GM20431 (cell line): ENCODE results near the gene TRMT10C.
"Not testable (repeated sequence)": the region's sequence is repeated elsewhere in the genome, so short reads cannot be mapped to it uniquely, and the experiment has no call there.

Experiments
- in situ Hi-C: fragments of 300-500 bp; cut with MseI, MboI; formaldehyde crosslinking; loops from one replicate; pipeline ENCODE4 v1.15.0; 2020; ENCODE audit warnings: low sequenced_read_pairs; ENCODE audit not compliant: unreplicated experiment

Gene TRMT10C

DNA sequence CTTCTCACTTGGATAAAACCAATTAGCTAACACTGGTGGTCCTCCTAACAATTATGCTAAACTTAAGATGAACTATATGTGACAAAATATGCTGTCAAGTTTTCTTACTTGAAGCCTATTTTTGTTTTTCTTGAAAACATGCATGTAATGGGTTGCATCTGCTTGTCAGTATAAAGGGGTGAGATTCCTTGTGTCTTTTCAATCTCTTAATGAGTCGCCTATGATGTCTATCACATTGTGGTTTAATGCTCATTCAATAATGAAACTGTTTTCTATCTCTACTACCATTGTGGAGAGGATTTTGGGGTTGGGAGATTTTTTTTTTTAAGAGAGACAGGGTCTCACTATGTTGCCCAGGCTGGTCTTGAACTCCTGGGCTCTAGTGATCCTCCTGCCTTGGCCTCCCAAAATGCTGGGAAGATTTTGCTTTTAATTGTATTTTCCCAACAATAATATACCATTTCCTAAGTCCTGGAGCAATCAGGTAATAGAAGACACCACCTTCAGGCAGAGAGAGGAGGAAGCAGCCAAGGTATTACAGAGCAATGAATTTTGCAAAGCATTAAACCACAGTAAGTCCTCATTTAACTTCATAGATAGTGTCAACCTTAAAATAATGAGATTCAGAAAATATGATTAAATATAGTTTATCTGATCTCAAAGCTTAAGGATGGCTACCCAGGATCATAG is 17.4 kb upstream of the TRMT10C start:
- in situ Hi-C loops: no loop called here

DNA sequence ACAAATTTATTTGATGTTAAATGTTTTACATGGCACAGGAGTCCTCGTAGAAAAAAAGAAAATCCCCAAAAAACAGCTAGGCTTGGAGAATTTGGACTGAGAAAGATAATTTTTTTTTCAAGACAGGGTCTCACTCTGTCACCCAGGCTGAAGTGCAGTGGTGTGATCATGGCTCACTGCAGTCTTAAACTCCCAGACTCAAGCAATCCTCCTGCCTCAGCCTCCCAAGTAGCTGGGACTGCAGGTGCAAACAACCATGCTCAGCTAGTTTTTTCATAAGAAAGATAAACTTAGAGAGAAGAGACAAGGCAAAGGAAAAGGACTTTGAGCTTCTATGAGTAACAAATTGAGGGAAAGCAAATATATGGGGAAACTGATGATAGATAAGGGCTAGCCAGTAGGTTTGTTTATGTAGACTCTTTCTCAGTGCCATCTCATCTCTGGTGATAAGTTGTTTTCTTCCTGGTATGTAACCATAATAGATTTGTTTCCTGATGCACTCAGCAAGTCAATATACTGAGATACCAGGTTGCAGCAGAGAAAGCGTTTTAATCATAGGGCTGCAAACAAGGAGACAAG is 13.1 kb upstream of the TRMT10C start:
- in situ Hi-C loops: no loop called here

DNA sequence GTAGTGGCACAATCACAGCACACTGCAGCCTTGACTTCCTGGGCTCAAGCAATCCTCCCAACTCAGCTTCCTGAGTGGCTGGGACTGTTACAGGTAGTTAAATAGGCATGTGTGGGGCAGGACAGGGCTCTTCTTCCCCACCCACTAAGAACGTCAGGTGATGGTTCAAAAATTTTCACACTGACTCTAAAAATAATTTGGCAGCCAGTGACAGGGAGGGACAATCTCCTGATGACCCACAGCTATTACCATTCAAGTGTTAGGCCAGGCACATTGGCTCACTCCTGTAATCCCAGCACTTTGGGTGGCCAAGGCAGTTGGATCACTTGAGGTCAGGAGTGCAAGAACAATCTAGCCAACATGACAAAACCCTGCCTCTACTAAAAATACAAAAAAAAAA is 12.2 kb upstream of the TRMT10C start:
- in situ Hi-C loops: no loop called here

DNA sequence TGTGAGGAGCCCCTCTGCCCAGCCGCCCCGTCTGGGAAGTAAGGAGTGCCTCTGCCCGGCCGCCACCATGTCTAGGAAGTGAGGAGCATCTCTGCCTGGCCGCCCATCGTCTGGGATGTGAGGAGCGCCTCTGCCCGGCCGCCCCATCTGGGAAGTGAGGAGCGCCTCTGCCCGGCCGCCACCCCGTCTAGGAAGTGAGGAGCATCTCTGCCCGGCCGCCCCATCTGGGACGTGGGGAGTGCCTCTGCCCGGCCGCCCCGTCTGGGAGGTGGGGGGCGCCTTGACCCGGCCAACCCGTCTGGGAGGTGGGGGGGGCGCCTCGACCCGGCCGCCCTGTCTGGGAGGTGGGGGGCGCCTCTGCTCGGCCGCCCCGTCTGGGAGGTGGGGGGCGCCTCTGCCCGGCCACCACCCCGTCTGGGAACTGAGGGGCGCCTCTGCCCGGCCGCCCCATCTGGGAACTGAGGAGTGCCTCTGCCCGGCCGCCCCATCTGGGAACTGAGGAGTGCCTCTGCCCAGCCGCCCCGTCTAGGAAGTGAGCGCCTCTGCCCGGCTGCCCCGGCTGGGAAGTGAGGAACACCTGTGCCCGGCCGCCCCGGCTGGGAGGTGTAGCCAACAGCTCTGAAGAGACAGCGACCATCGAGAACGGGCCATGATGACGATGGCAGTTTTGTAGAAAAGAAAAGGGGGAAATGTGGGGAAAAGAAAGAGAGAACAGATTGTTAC is 10.1 kb upstream of the TRMT10C start:
- in situ Hi-C loops: not testable (repeated sequence)

- in situ Hi-C loops: not testable (repeated sequence)
Observed at GRCh38 chr3:101553381-101553780, 8.3 kb upstream of the TRMT10C start.

DNA sequence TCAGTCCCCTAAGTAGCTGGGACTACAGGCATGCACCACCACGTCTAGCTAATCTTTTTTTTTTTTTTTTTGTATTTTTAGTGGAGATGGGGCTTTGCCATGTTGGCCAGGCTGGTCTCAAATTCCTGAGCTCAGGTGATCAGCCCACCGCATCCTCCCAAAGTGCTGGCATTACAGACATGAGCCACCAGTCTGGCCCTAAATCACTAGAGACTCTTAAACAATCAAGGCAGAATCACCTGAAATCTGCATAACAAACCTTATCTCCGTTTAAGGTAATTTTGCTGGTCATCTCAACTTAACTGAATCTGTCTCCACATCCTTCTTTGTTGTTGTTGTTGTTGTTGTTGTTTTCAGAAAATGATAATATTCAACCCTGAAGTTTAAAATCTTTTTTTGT is 5.6 kb upstream of the TRMT10C start:
- in situ Hi-C loops: no loop called here

DNA sequence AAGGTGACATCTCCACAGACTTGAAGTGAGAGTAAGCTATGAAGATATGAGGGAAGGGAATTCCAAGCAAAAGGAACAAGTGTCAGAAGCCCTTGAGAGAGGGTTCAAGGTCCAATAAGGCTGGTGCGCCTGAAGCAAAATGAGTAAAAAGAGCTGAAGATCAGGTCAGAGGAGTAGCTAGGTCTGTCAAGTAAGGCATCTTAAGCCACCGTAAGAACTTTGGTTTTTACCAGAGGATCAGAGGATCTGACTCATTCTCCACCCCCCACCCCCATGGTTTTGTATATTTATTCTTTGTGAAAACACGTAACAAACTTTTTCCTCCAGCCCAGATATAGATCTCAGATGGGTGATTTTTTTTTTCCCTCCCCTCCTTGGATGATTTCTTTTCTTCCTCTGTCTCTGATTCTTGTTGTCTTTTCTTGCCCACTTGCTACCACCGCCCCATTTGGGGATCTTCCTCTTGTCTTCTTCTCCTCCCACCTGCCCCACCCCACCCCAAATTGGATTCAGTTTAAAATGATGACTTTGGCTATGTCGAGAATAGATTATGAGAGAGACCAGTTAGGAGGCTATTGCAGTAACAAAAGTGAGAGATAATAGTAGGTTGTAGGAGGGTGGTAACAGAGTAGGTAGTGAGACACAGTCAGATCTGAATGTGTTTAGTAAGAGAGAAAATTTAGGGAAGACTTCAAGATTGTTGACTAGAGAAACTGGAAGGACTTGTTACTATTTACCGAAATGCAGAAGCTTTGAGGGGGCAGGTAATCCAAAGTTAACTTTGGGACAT is 6.1 kb downstream of the TRMT10C start:
- in situ Hi-C loops: no loop called here

- in situ Hi-C loops: no loop called here
Observed at GRCh38 chr3:101571028-101571895, 9.6 kb downstream of the TRMT10C start.

DNA sequence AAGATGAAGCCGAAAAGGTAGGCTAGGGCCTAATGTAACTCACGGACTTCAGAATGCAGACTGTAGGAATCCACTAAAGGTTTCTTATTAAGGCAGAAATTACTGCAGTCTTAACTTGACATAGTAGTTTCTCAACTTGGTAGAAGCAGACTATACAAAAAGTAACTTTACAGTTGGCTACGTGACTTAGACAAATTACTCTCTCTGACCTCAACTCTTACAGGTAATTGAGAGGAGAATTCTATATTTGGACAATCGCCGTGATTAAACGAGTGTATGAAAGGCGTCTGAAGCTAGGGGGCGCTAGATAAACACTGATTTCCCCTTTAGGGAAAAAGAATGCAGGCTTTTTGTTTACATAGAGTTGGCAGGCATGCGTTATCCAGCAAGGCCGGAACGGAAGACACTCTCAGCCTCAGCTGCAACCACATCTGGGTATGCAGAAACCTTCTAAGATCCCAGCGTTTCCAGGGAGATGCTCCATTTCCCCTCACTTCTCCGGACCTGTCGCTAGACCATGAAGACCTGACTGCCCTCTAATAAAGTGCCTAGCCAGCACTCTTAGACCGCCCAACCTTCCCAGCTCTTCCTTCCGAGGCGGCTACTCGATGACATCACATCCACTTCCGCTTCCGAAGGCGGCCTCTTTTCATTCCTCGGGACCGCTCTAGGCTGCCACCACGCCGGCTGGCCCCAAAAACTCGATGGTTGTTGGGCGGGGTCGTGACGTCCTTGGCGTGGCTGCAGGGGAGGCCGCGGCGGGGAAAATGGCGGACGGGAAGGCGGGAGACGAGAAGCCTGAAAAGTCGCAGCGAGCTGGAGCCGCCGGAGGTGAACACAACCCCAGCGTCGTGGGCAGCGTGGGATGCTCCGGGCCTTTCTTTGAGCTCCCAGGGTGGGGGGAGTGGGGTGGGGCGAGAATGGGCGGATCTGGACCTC is 12.1 kb downstream of the TRMT10C start, which contains the start of gene PCNP:
PCNP (plus strand) TSS at position 732 of the 939 bp plus-strand sequence; CDS start at position 768, 36 bp downstream.
- in situ Hi-C loops: no loop called here

DNA sequence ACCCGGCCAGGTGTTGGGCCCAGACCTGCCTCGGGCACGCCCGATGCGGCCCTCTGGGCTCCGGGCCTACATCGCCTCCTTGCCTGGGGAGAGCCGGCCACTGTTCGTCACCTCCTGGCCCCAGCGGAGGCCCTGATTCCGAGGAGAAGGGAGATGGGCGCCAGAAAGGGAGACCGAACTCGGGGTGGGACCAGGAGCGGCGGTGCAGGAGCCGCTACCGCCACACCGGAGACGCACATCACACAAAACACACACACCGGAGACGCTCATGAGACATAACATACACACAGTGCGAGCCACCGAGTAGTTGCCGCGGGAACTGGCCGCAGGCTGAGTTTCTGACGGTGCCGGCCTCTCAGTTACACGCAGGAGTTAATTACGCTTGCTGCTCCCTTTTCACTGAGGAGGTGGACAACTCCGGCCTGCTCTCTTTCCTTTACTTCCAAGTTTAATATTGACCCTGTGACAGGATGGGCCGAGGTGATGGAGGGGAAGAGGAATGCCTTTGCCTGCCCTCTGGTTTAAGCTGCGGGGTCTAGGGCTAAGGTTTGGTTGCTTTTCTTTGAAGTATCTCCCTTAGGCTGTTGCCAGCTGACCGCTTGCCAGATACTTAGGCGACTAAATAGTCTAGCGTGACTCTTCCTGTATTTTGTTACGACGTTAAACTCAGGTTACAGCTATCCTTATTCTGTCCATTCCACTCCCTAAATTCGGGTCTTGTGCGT is 12.9 kb downstream of the TRMT10C start:
- in situ Hi-C loops: no loop called here

- in situ Hi-C loops: no loop called here
Observed at GRCh38 chr3:101577286-101577685, 15.6 kb downstream of the TRMT10C start.

DNA sequence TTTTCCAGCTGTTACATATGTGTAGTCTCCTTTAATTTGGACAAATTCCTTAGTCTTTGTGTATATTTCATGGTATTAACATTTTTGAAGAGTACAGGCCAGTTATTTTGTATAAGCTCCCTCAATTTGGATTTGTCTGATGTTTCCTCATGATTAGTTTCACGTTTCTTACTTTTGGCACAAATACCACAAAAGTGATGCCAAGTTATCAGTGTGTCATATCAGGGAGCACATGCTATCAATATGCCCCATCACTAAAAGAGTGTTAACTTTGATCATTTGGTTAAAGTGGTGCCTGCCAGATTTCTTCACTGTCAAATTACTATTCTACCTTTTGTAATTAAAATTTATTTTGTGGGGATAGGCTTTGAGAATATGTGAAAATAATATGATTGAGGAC is 26.9 kb downstream of the TRMT10C start:
- in situ Hi-C loops: no loop called here

- in situ Hi-C loops: no loop called here
Observed at GRCh38 chr3:101591071-101591470, 29.4 kb downstream of the TRMT10C start.

- in situ Hi-C loops: no loop called here
Observed at GRCh38 chr3:101602731-101603130, 41.1 kb downstream of the TRMT10C start.

- in situ Hi-C loops: no loop called here
Observed at GRCh38 chr3:101603184-101603583, 41.5 kb downstream of the TRMT10C start.

GRCh38 chr3:101605398-101605797 is 43.7 kb downstream of the TRMT10C start:
- in situ Hi-C loops: not testable (repeated sequence)

DNA sequence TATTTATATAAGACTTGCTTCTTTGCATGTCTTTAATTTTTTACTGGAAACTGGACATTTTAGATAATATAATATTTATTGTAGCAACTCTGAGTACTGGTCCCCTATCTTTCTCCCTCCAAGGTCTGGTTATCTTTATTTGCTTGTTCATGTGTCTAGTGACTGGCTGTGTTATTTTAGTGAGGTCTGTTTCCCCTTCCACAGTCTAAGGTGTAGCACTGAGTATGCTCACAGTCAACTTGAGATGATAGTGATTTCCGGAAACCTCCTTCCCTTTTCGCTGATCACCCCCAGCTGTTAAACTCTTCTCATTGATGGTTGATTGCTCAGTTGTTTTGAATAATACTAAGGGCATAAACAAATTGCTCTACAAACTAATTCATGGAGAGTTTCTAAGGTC is 49.4 kb downstream of the TRMT10C start:
- in situ Hi-C loops: no loop called here

DNA sequence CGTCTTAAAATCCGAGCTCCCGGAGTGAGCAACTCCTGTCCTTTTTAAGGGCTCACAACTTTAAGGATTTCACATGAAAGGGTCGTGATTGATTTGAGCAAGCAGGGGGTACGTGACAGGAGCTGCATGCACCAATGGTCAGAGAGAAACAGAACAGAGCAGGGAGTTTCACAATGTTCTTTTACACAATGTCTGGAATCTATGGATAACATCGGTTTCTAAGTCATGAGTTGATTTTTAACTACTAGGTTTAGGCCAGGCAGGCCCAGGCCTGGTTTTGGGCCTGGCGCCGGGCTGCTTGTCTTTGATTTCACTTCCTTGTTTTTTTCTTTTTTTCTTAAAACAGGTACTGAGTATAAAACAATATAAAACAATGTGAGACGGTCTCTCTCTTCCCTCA is 51.3 kb downstream of the TRMT10C start:
- in situ Hi-C loops: not testable (repeated sequence)
